Heart left ventricle (tissue), 16 donors: Measurements from ENCODE around the gene ADGRG7. TPM values are rescaled to one million over a fixed set of nuclear protein-coding genes. Genes with fewer than 3 reads are reported as not detected.

Source experiments
- ATAC-seq, 4 donors: fragments of 200-7000 bp; cut with Tn5 transposase; one replicate each; pipeline ENCODE4 v1.9.1; 2020 to 2022; ENCODE audit warnings: moderate library complexity in 4 of 4, mild to moderate bottlenecking in 3 of 4, moderate number of reproducible peaks in 1 of 4
- DNase-seq, 5 donors: peaks; one replicate each; pipeline ENCODE4 v3.0.0-alpha.2; 2020
- H3K27ac ChIP-seq, 12 donors: fragments of 200-600 bp; sonication (generic) in 4 of 12; one replicate each; pipeline versions ENCODE4 v1.5.0 to v1.8.0; 2016 to 2022; ENCODE audit warnings: mild to moderate bottlenecking in 2 of 12
- H3K27me3 ChIP-seq, 9 donors: fragments of 200-600 bp; sonication (generic) in 2 of 9; one replicate each; pipeline versions ENCODE4 v1.5.1 to v1.8.0; 2016 to 2022; ENCODE audit warnings: mild to moderate bottlenecking in 3 of 9
- H3K36me3 ChIP-seq, 9 donors: fragments of 200-600 bp; sonication (generic) in 2 of 9; one replicate each; pipeline versions ENCODE4 v1.5.0 to v1.8.0; 2018 to 2022; ENCODE audit warnings: mild to moderate bottlenecking in 2 of 9
- H3K4me1 ChIP-seq, 12 donors: fragments of 200-600 bp; sonication (generic) in 4 of 12; one replicate each; pipeline versions ENCODE4 v1.5.0 to v1.8.0; 2016 to 2022; ENCODE audit warnings: mild to moderate bottlenecking in 3 of 12
- H3K4me3 ChIP-seq, 12 donors: fragments of 200-600 bp; sonication (generic) in 4 of 12; one replicate each; pipeline versions ENCODE4 v1.5.0 to v1.8.0; 2017 to 2022; ENCODE audit warnings: mild to moderate bottlenecking in 9 of 12, moderate library complexity in 4 of 12
- H3K9me3 ChIP-seq, 12 donors: fragments of 200-600 bp; sonication (generic) in 4 of 12; one replicate each; pipeline versions ENCODE4 v1.5.0 to v1.8.0; 2016 to 2022; ENCODE audit warnings: mild to moderate bottlenecking in 1 of 12
- POLR2A ChIP-seq, 2 donors: fragments of 450-650 bp; IDR thresholded peaks; one replicate each; pipeline ENCODE4 v1.6.1; 2017; ENCODE audit warnings: antibody characterized with exemption in 2 of 2, mild to moderate bottlenecking in 2 of 2, moderate library complexity in 2 of 2
- WGBS, 4 donors: extraction: QIAGEN DNeasy Blood & Tissue Kit in 2 of 4; methylation state at CpG; one replicate each; pipeline versions ENCODE4 v1.1.5 to v1.1.7; 2013 to 2018; 5-methylcytosine and 5-hydroxymethylcytosine counted together
- intact Hi-C, 10 donors: fragments of 100-400 bp; cut with DNase I; formaldehyde crosslinking; loops; one replicate each; pipeline versions ENCODE4 v1.11.1 to v1.14.2; 2022
- polyA plus RNA-seq, 2 donors: library from polyadenylated mRNA; stranded (reverse); fragments of 200-250 nt; gene quantifications; one replicate each; pipeline ENCODE4 v1.2.3, GENCODE V29; 2013
- total RNA-seq, 9 donors: library from RNA; depleted of rRNA in 2 of 9; stranded (reverse); fragments of >200 nt in 2 of 9; fragmentation: NEBNext Ultra II Directional in 3 of 9; extraction: Animal tissue kit (Norgen Biotek cat#: 25700) in 3 of 9; gene quantifications; one replicate each; pipeline versions ENCODE4 v1.1.0 to v1.2.4, GENCODE V29; 2016 to 2023
- TF ChIP-seq, protein P1 (sequence below), 12 donors: fragments of 200-600 bp; sonication (generic) in 4 of 12; IDR thresholded peaks; one replicate each; pipeline versions ENCODE4 v1.5.0 to v1.8.0; 2018 to 2022; ENCODE audit warnings: antibody characterized with exemption in 12 of 12, mild to moderate bottlenecking in 5 of 12
- donor health status: ischemic (EF 13 %, LVEDD 7.1; RV severe dilation, severe dysfunction).
- donor health status: healthy with polysubstance abuse.
- donor health status: DM: no; HTN: yes; CAD: no.
- donor health status: DM: no; HTN: no; CAD: no.
- donor health status: ischemic (EF 25% LVEDD 6.9; RV normal size, moderate dysfunction).
- donor health status: ischemic (EF 25% LVEDD 5.7; RV mildly dilated, moderate dysfunction).
- donor health status: healthy.
- donor health status: DM: yes; HTN: yes; CAD: no.
- donor health status: ischemic (EF 35%, LVEDD 5.7; RV mildly dilated, moderate dysfunction).
- donor health status: nonischemic (EF 11% LVEDD 7.7; RV severe dilation, severe dysfunction).
- donor health status: DM: yes; HTN: yes; CAD: no.
- donor health status: PGD.
- donor health status: ischemic (EF 29% LVEDD 5.4; RV normal size, mild dysfunction).
- donor health status: nonischemic (EF 23%, LVEDD 6.1; RV moderate dilation, normal function).

The ADGRG7 gene
- total and polyA plus RNA-seq, 11 donors, result 0.23 TPM; not detected in 10

DNA sequence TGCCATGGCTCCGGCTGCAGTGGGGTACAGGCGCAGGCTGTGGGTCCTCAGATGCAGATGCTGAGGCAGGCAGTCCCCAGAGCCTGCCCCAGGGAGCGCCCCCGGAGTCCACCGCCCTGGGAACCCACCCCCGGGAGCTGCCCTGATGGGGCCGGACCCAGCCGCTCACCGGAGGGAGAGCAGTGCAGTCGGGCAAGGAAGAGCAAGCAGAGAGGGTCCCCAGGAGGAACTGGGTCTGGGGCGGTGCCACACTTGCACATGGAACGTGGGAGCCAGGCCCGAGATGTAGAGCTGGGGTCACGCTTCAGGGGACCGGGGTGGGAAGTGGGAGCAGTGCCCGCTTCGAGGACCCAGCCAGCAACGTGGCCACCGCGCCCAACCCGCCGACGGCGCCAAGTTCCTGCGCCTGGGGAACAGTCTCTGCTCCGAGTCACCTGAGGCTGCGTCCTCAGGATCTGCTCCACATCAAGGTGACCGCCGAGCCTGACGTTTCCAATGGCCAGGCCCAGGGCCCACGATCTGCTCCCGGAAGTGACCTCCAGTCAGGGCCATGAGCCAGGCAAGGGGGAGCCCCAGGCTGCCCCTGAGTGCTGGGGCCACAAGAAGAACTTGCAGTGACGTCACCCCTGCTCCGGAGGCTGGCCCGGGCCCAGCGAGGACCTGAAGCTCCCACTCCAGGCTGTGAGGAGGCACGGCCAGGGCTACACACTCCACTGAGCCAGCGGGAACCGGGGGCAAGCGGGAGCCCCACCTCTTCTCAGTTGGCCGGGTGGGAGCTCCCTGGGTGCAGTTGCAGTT is 72.9 kb downstream of the ADGRG7 start:
- no peaks in the 10 kb centered on the region for H3K36me3 ChIP-seq
- TF ChIP-seq POLR2A (IDR thresholded peaks at IDR 0.05), result no peak
- TF ChIP-seq, protein P1, sequence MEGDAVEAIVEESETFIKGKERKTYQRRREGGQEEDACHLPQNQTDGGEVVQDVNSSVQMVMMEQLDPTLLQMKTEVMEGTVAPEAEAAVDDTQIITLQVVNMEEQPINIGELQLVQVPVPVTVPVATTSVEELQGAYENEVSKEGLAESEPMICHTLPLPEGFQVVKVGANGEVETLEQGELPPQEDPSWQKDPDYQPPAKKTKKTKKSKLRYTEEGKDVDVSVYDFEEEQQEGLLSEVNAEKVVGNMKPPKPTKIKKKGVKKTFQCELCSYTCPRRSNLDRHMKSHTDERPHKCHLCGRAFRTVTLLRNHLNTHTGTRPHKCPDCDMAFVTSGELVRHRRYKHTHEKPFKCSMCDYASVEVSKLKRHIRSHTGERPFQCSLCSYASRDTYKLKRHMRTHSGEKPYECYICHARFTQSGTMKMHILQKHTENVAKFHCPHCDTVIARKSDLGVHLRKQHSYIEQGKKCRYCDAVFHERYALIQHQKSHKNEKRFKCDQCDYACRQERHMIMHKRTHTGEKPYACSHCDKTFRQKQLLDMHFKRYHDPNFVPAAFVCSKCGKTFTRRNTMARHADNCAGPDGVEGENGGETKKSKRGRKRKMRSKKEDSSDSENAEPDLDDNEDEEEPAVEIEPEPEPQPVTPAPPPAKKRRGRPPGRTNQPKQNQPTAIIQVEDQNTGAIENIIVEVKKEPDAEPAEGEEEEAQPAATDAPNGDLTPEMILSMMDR (IDR thresholded peaks at IDR 0.05), result no peak
- ATAC-seq (peak in 3 of 4 donors; percentile 79 to 88 (median 80)), DNase-seq (peak in 4 of 5 donors; percentile 12 to 63 (median 30))
- WGBS, 4 donors, result 63 to 83% (median 69%) methylated on average over 17 to 41 of the region's 41 CpGs
- no peaks in the 10 kb centered on the region for H3K27me3 ChIP-seq
- H3K9me3 ChIP-seq, result peaks cover 0 to 7% (median 0%) of the 10 kb centered on the region in 12 donors
- no peaks in the 10 kb centered on the region for H3K4me1 ChIP-seq
- intact Hi-C loops, result no loop called here
- peak overlapping the region in 8 of 12 donors; percentile 4 to 49 (median 32) for H3K4me3 ChIP-seq
- H3K27ac ChIP-seq, result no peak overlapping the region

DNA sequence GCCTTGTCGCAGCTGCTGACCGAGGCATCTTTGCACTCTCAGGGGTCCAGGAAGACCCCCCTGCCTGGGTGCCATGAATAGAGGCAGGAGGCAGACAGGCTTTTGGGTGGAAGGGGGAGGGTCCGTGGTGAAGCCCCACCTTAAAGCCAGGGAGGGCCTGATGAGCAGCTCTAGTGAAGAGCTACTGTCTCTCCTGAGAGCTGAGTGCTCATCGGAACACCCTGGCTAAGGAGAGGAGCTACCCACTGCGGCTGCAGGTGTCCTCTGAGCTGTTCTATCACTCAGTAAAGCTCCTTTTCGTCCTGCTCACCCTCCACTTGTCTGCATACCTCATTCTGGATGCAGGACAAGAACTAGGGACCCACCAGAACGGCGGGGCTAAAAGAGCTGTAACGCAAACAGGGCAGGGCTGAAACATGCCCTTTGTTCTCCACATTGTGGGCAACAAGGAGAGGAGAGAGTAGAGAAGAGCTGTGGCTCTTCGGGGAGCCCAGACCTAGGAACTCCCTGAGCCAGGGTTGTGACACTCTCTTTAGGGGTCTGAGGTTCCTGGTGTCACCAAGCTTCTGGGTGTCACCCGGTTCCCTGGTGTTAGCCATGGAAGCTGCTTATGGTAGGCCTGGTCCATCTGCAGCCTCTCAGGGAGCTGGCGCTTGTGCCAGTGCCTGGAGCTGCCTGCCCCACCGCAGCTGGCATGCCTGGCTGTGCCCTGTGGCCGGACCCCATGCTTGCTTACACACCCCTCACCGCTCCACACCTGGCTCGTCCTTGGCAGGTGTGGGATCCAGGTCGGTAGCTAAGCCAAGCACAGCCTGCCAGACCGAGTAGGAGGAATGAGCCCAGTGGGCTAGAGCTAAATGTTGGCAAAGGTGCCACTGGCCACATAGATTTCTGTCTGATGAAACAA is 73.7 kb downstream of the ADGRG7 start:
- no peaks in the 10 kb centered on the region for H3K27me3 ChIP-seq
- H3K4me3 ChIP-seq, result peak overlapping the region in 7 of 12 donors; percentile 4 to 49 (median 33)
- H3K36me3 ChIP-seq, result no peaks in the 10 kb centered on the region
- no peaks in the 10 kb centered on the region for H3K4me1 ChIP-seq
- no peak overlapping the region for H3K27ac ChIP-seq
- intact Hi-C loops, result no loop called here
- peak in 3 of 4 donors; percentile 31 to 44 (median 42) for ATAC-seq
- H3K9me3 ChIP-seq, result no peaks in the 10 kb centered on the region
- 78 to 84% (median 82%) methylated on average over 16 to 18 of the region's 18 CpGs for WGBS, 4 donors
- TF ChIP-seq, protein P1 (IDR thresholded peaks at IDR 0.05), result no peak
- no peak for TF ChIP-seq POLR2A (IDR thresholded peaks at IDR 0.05)
- no peak for DNase-seq

DNA sequence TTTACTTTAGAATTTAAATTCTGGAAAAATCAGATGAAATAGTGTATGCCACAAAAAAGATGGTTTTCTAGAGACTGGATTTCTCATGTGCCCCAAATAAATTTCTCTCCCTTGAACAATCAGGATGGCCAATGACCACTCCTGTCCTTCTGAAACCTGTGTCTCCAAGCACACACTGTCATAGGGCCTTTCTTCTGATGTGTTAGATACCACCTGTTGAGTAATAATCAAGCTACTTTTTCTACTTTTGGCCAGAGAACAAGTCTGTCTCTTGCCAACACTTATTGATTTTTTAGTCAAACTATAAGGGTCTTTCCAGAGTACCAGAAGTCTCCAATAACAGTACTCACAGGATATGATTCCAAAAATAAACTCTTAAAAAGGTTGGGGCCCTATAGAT is 83.8 kb downstream of the ADGRG7 start:
- H3K27ac ChIP-seq, result no peak overlapping the region
- peaks cover 0 to 3% (median 0%) of the 10 kb centered on the region in 12 donors for H3K4me1 ChIP-seq
- DNase-seq, result no peak
- H3K9me3 ChIP-seq, result no peaks in the 10 kb centered on the region
- intact Hi-C loops, result no loop called here
- ATAC-seq, result no peak
- no peak overlapping the region for H3K4me3 ChIP-seq
- TF ChIP-seq POLR2A (IDR thresholded peaks at IDR 0.05), result no peak
- TF ChIP-seq, protein P1 (IDR thresholded peaks at IDR 0.05), result no peak
- H3K36me3 ChIP-seq, result no peaks in the 10 kb centered on the region
- H3K27me3 ChIP-seq, result peaks cover 0 to 23% (median 7%) of the 10 kb centered on the region in 9 donors

DNA sequence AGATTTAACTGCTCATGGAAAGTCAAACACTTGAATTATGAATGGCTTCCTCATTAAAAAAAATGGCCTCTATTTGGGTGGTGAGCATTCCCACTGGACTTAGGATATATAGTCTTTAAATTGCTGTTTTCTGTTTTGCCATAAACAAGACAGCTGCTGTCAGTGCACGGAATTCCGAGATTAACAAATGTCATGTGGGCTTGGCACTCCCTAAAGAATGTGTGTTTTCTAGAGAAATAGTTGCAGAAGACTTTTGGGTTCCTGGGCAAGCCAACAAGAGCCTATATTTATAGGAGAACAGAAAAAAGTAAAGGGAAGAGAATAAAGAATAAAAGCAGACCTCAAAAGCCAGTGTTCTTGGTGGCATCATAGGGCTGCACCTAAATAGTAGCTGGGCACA is 86.3 kb downstream of the ADGRG7 start:
- 69 to 76% (median 73%) methylated on average over 2 of the region's 2 CpGs for WGBS, 4 donors
- no peak for TF ChIP-seq POLR2A (IDR thresholded peaks at IDR 0.05)
- TF ChIP-seq, protein P1 (IDR thresholded peaks at IDR 0.05), result no peak
- Histone ChIP-seq H3K9me3 (no peaks in the 10 kb centered on the region), H3K36me3 (no peaks in the 10 kb centered on the region), H3K27ac (no peak overlapping the region), H3K27me3 (peaks cover 0 to 31% (median 7%) of the 10 kb centered on the region in 9 donors), H3K4me3 (no peak overlapping the region), H3K4me1 (peaks cover 0 to 3% (median 0%) of the 10 kb centered on the region in 12 donors)
- DNase-seq, result no peak
- ATAC-seq, result no peak
- intact Hi-C loops, result no loop called here
